Liver (tissue), 9 donors: Measurements from ENCODE around the gene UACA. TPM values are rescaled to one million over a fixed set of nuclear protein-coding genes. Genes with fewer than 3 reads are reported as not detected.
"Not testable (repeated sequence)": the region's sequence is repeated elsewhere in the genome, so short reads cannot be mapped to it uniquely, and the experiment has no call there.

Source experiments
- DNase-seq: peaks from one replicate; pipeline ENCODE4 v3.0.0-alpha.2; 2017; ENCODE audit warnings: low spot score
- H3K27ac ChIP-seq, 2 donors: one replicate each; pipeline ENCODE4 v1.7.0; 2013; ENCODE audit warnings: inconsistent platforms in 2 of 2, low read length in 2 of 2, control low read depth in 1 of 2, low read depth in 1 of 2, mild to moderate bottlenecking in 1 of 2
- H3K27me3 ChIP-seq, 4 donors: one replicate each; pipeline versions ENCODE4 v1.6.1 to v1.7.0; 2013; ENCODE audit warnings: low read length in 3 of 4, inconsistent platforms in 1 of 4, mild to moderate bottlenecking in 1 of 4, moderate library complexity in 1 of 4; ENCODE audit not compliant: control insufficient read depth in 4 of 4, insufficient read depth in 4 of 4
- H3K36me3 ChIP-seq, 4 donors: one replicate each; pipeline versions ENCODE4 v1.6.1 to v1.7.0; 2013; ENCODE audit warnings: low read length in 3 of 4, mild to moderate bottlenecking in 3 of 4, low read depth in 1 of 4, moderate library complexity in 1 of 4; ENCODE audit not compliant: control insufficient read depth in 4 of 4, insufficient read depth in 3 of 4
- H3K4me1 ChIP-seq, 4 donors: one replicate each; pipeline versions ENCODE4 v1.6.1 to v1.7.0; 2013; ENCODE audit warnings: low read length in 3 of 4, mild to moderate bottlenecking in 3 of 4, moderate library complexity in 1 of 4; ENCODE audit not compliant: control insufficient read depth in 4 of 4, insufficient read depth in 4 of 4
- H3K4me3 ChIP-seq, 3 donors: one replicate each; pipeline versions ENCODE4 v1.6.1 to v1.7.0; 2013; ENCODE audit warnings: low read length in 3 of 3, control low read depth in 1 of 3, low read depth in 1 of 3, mild to moderate bottlenecking in 1 of 3
- H3K9ac ChIP-seq, 2 donors: one replicate each; pipeline ENCODE4 v1.7.0; 2013; ENCODE audit warnings: low read length in 2 of 2, mild to moderate bottlenecking in 2 of 2, moderate library complexity in 2 of 2, control low read depth in 1 of 2, low read depth in 1 of 2
- H3K9me3 ChIP-seq, 4 donors: one replicate each; pipeline versions ENCODE4 v1.6.1 to v1.7.0; 2013; ENCODE audit warnings: low read length in 3 of 4; ENCODE audit not compliant: control insufficient read depth in 4 of 4
- EGR1 ChIP-seq, 2 donors: IDR thresholded peaks; 2 replicates each; pipeline ENCODE4 v1.6.1; 2016 to 2018; ENCODE audit warnings: antibody characterized with exemption in 2 of 2, low read depth in 2 of 2
- FOXA1 ChIP-seq: IDR thresholded peaks from 2 replicates; pipeline ENCODE4 v1.6.1; 2016; ENCODE audit warnings: antibody characterized with exemption
- FOXA2 ChIP-seq: IDR thresholded peaks from 2 replicates; pipeline ENCODE4 v1.6.1; 2016; ENCODE audit warnings: antibody characterized with exemption
- GABPA ChIP-seq, 2 donors: IDR thresholded peaks in 1 of 2; conservative IDR thresholded peaks in 1 of 2; 2 replicates each; pipeline ENCODE4 v1.6.1; 2016; ENCODE audit warnings: antibody characterized with exemption in 2 of 2, mild to moderate bottlenecking in 1 of 2, moderate library complexity in 1 of 2
- HNF4A ChIP-seq, 2 donors: conservative IDR thresholded peaks; 2 replicates each; pipeline ENCODE4 v1.6.1; 2016; ENCODE audit warnings: antibody characterized with exemption in 2 of 2, mild to moderate bottlenecking in 2 of 2
- HNF4G ChIP-seq: IDR thresholded peaks from 2 replicates; pipeline ENCODE4 v1.6.1; 2016; ENCODE audit warnings: antibody characterized with exemption
- JUND ChIP-seq, 2 donors: IDR thresholded peaks; 2 replicates each; pipeline ENCODE4 v1.6.1; 2016; ENCODE audit warnings: antibody characterized with exemption in 2 of 2
- NR2F2 ChIP-seq: IDR thresholded peaks from 2 replicates; pipeline ENCODE4 v1.6.1; 2016; ENCODE audit warnings: antibody characterized with exemption
- RAD21 ChIP-seq, 2 donors: IDR thresholded peaks; 2 replicates each; pipeline ENCODE4 v1.6.1; 2016; ENCODE audit warnings: antibody characterized with exemption in 2 of 2, mild to moderate bottlenecking in 2 of 2
- RXRA ChIP-seq, 2 donors: IDR thresholded peaks; 2 replicates each; pipeline ENCODE4 v1.6.1; 2017 to 2018; ENCODE audit warnings: antibody characterized with exemption in 2 of 2, mild to moderate bottlenecking in 1 of 2
- SP1 ChIP-seq: IDR thresholded peaks from 2 replicates; pipeline ENCODE4 v1.6.1; 2018; ENCODE audit warnings: antibody characterized with exemption, mild to moderate bottlenecking
- TAF1 ChIP-seq: conservative IDR thresholded peaks from 2 replicates; pipeline ENCODE4 v1.6.1; 2016; ENCODE audit warnings: antibody characterized with exemption, mild to moderate bottlenecking
- YY1 ChIP-seq: IDR thresholded peaks from 2 replicates; pipeline ENCODE4 v1.6.1; 2016; ENCODE audit warnings: antibody characterized with exemption, mild to moderate bottlenecking
- WGBS: extraction: QIAGEN DNeasy Blood & Tissue Kit; methylation state at CpG from one replicate; pipeline ENCODE4 v1.1.7; 2013; 5-methylcytosine and 5-hydroxymethylcytosine counted together
- polyA plus RNA-seq, 2 donors: library from polyadenylated mRNA; stranded (reverse) in 1 of 2; unstranded in 1 of 2; fragments of 200-250 nt in 1 of 2; fragments of >200 nt in 1 of 2; fragmentation: Nextera tagmentation in 1 of 2; extraction: Ambion mirVana in 1 of 2; gene quantifications; one replicate each; pipeline versions ENCODE4 v1.2.1 to v1.2.3, GENCODE V29; 2013 to 2015
- total RNA-seq, 2 donors: library from RNA; depleted of rRNA; stranded (reverse); fragments of >200 nt; gene quantifications; one replicate each; pipeline ENCODE4 v1.2.3, GENCODE V29; 2014
- TF ChIP-seq, protein P1 (sequence below): IDR thresholded peaks from 2 replicates; pipeline ENCODE4 v1.6.1; 2016; ENCODE audit warnings: antibody characterized with exemption
- TF ChIP-seq, protein P2 (sequence below): fragments of 150-350 bp; IDR thresholded peaks from 2 replicates; pipeline ENCODE4 v1.5.1; 2017; ENCODE audit warnings: improper control_type of control experiment, low read depth, low read length; ENCODE audit not compliant: missing input control
- TF ChIP-seq, protein P3 (sequence below): IDR thresholded peaks from 2 replicates; pipeline ENCODE4 v1.6.1; 2016; ENCODE audit warnings: antibody characterized with exemption, mild to moderate bottlenecking
- TF ChIP-seq, protein P4 (sequence below): IDR thresholded peaks from 2 replicates; pipeline ENCODE4 v1.6.1; 2016; ENCODE audit warnings: antibody characterized with exemption
- TF ChIP-seq, protein P5 (sequence below): IDR thresholded peaks from 2 replicates; pipeline ENCODE4 v1.6.1; 2016; ENCODE audit warnings: antibody characterized with exemption
- donor health status: healthy.
- donor health status: healthy.
- donor health status: healthy.
- donor health status: healthy.
- donor health status: healthy.

Gene UACA
- total and polyA plus RNA-seq, 4 donors: 3.9 to 16.0 (median 10.0) TPM

DNA sequence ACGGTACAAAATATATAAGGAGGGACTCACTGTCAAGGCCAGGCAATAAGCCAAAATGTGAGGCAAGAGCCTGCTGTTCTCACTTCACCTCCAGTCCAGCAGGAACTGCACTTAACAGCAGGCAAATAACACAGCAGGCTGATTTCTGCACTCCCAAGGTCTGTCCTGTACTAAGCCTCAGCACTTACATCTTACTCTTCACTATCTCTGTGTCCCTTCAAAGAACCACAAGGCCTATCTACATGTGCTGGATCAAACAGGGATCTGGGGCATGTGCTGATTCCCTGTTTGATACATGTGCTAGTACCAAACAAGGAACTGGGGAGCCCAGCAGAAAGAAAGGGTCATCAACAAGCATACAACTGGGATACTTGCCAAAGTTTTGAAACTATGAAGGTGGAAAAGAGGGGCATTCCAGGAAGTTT, 22.2 kb downstream of the UACA start:
- Histone ChIP-seq H3K27ac (peak overlapping the region; percentile 55 to 75), H3K36me3 (no peaks in the 10 kb centered on the region), H3K4me3 (no peak overlapping the region), H3K9me3 (no peaks in the 10 kb centered on the region), H3K27me3 (no peaks in the 10 kb centered on the region), H3K9ac (no peak overlapping the region), H3K4me1 (peaks cover 4 to 27% (median 22%) of the 10 kb centered on the region in 4 donors)
- WGBS: 11% methylated on average over 1 of the region's 1 CpG
- no peak for DNase-seq
- TF ChIP-seq NR2F2 (no peak), RXRA (IDR thresholded peaks at IDR 0.05) (peak in 1 of 2 donors; percentile 37), SP1 (peak; percentile 26), HNF4A (conservative IDR thresholded peaks at IDR 0.05) (peak in 1 of 2 donors; percentile 37), JUND (IDR thresholded peaks at IDR 0.05) (no peak)
- TF ChIP-seq, protein P1, sequence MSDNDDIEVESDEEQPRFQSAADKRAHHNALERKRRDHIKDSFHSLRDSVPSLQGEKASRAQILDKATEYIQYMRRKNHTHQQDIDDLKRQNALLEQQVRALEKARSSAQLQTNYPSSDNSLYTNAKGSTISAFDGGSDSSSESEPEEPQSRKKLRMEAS: no peak

DNA sequence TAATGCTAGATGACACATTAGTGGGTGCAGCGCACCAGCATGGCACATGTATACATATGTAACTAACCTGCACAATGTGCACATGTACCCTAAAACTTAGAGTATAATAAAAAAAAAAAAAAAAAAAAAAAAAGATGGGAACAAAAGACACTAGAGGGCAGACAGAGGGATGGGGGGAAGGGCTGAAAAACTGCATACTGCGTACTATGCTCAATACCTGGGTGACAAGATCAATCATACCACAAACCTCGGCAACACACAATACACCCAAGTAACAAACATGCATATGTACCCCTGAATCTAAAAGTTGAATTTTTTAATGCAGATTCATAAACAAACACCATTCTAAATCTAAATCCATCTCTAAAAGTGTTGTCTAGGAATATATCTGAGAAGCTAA, 28.3 kb downstream of the UACA start:
- not testable (repeated sequence) for H3K27me3 ChIP-seq, H3K4me1 ChIP-seq, DNase-seq, H3K27ac ChIP-seq, H3K9ac ChIP-seq, H3K9me3 ChIP-seq, H3K4me3 ChIP-seq, H3K36me3 ChIP-seq
- 96% methylated on average over 2 of the region's 3 CpGs for WGBS

DNA sequence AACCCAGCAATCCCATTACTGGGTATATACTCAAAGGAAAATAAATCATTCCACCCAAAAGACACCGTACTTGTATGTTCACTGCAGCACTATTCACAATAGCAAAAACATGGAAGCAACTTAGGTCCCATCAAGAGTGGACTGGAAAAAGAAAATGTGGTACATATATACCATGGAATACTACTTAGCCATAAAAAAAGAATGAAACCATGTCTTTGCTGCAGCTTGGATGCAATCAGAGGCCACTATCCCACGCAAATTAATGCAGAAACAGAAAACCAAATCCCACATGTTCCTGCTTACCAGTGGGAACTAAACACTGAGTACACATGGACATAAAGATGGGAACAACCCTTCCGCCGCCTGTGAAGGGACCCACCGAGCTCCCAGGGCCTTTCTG, 34.2 kb downstream of the UACA start:
- TF ChIP-seq, protein P2, sequence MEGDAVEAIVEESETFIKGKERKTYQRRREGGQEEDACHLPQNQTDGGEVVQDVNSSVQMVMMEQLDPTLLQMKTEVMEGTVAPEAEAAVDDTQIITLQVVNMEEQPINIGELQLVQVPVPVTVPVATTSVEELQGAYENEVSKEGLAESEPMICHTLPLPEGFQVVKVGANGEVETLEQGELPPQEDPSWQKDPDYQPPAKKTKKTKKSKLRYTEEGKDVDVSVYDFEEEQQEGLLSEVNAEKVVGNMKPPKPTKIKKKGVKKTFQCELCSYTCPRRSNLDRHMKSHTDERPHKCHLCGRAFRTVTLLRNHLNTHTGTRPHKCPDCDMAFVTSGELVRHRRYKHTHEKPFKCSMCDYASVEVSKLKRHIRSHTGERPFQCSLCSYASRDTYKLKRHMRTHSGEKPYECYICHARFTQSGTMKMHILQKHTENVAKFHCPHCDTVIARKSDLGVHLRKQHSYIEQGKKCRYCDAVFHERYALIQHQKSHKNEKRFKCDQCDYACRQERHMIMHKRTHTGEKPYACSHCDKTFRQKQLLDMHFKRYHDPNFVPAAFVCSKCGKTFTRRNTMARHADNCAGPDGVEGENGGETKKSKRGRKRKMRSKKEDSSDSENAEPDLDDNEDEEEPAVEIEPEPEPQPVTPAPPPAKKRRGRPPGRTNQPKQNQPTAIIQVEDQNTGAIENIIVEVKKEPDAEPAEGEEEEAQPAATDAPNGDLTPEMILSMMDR: no peak
- TF ChIP-seq FOXA1 (no peak), SP1 (no peak), FOXA2 (no peak), JUND (IDR thresholded peaks at IDR 0.05) (no peak), HNF4G (no peak), TAF1 (no peak), EGR1 (IDR thresholded peaks at IDR 0.05; ENCODE audit: low read depth in 2 of 2) (no peak), NR2F2 (no peak), RXRA (IDR thresholded peaks at IDR 0.05) (no peak), RAD21 (IDR thresholded peaks at IDR 0.05) (no peak), YY1 (no peak), GABPA (IDR thresholded peaks at IDR 0.05 in 1 of 2, conservative IDR thresholded peaks at IDR 0.05 in 1 of 2) (no peak)
- TF ChIP-seq, protein P3, sequence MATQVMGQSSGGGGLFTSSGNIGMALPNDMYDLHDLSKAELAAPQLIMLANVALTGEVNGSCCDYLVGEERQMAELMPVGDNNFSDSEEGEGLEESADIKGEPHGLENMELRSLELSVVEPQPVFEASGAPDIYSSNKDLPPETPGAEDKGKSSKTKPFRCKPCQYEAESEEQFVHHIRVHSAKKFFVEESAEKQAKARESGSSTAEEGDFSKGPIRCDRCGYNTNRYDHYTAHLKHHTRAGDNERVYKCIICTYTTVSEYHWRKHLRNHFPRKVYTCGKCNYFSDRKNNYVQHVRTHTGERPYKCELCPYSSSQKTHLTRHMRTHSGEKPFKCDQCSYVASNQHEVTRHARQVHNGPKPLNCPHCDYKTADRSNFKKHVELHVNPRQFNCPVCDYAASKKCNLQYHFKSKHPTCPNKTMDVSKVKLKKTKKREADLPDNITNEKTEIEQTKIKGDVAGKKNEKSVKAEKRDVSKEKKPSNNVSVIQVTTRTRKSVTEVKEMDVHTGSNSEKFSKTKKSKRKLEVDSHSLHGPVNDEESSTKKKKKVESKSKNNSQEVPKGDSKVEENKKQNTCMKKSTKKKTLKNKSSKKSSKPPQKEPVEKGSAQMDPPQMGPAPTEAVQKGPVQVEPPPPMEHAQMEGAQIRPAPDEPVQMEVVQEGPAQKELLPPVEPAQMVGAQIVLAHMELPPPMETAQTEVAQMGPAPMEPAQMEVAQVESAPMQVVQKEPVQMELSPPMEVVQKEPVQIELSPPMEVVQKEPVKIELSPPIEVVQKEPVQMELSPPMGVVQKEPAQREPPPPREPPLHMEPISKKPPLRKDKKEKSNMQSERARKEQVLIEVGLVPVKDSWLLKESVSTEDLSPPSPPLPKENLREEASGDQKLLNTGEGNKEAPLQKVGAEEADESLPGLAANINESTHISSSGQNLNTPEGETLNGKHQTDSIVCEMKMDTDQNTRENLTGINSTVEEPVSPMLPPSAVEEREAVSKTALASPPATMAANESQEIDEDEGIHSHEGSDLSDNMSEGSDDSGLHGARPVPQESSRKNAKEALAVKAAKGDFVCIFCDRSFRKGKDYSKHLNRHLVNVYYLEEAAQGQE: no peak
- TF ChIP-seq, protein P4, sequence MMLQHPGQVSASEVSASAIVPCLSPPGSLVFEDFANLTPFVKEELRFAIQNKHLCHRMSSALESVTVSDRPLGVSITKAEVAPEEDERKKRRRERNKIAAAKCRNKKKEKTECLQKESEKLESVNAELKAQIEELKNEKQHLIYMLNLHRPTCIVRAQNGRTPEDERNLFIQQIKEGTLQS: no peak
- TF ChIP-seq, protein P1: no peak
- TF ChIP-seq, protein P5, sequence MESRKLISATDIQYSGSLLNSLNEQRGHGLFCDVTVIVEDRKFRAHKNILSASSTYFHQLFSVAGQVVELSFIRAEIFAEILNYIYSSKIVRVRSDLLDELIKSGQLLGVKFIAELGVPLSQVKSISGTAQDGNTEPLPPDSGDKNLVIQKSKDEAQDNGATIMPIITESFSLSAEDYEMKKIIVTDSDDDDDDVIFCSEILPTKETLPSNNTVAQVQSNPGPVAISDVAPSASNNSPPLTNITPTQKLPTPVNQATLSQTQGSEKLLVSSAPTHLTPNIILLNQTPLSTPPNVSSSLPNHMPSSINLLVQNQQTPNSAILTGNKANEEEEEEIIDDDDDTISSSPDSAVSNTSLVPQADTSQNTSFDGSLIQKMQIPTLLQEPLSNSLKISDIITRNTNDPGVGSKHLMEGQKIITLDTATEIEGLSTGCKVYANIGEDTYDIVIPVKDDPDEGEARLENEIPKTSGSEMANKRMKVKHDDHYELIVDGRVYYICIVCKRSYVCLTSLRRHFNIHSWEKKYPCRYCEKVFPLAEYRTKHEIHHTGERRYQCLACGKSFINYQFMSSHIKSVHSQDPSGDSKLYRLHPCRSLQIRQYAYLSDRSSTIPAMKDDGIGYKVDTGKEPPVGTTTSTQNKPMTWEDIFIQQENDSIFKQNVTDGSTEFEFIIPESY: no peak
- no peak for DNase-seq
- no peak overlapping the region for H3K4me3 ChIP-seq
- no peaks in the 10 kb centered on the region for H3K36me3 ChIP-seq
- no peak overlapping the region for H3K27ac ChIP-seq
- H3K9ac ChIP-seq: no peak overlapping the region
- no peaks in the 10 kb centered on the region for H3K9me3 ChIP-seq
- WGBS: over 99% methylated on average over 5 of the region's 5 CpGs
- H3K27me3 ChIP-seq: no peaks in the 10 kb centered on the region
- no peaks in the 10 kb centered on the region for H3K4me1 ChIP-seq
